ENCODE data around the gene LSM11. TPM values are rescaled to one million over a fixed set of nuclear protein-coding genes. Genes with fewer than 3 reads are reported as not detected.

Gene LSM11
- total RNA-seq, 1 donor from 2014 or later, result 6.9 TPM

- no peak for DNase-seq (ENCODE audit: low read depth in 2 of 2)
Measured at GRCh38 chr5:157767689-157768088, 24.2 kb downstream of the LSM11 start.

GRCh38 chr5:157770665-157771064 is 27.2 kb downstream of the LSM11 start:
- DNase-seq (ENCODE audit: low read depth in 2 of 2), result no peak

GRCh38 chr5:157772127-157772526 is 28.6 kb downstream of the LSM11 start:
- no peak for DNase-seq (ENCODE audit: low read depth in 2 of 2)

- DNase-seq (ENCODE audit: low read depth in 2 of 2), result peak; percentile 15 to 54
Measured at GRCh38 chr5:157778121-157778805, 34.8 kb downstream of the LSM11 start.

GRCh38 chr5:157779221-157779620 is 35.7 kb downstream of the LSM11 start:
- no peak for DNase-seq (ENCODE audit: low read depth in 2 of 2)

GRCh38 chr5:157785801-157786200 is 42.3 kb downstream of the LSM11 start:
- no peak for DNase-seq (ENCODE audit: low read depth in 2 of 2)

- no peak for DNase-seq (ENCODE audit: low read depth in 2 of 2)
Measured at GRCh38 chr5:157793301-157793700, 49.8 kb downstream of the LSM11 start.

GRCh38 chr5:157799578-157799977 is 56.1 kb downstream of the LSM11 start:
- no peak for DNase-seq (ENCODE audit: low read depth in 2 of 2)

GRCh38 chr5:157800137-157800536 is 56.6 kb downstream of the LSM11 start:
- no peak for DNase-seq (ENCODE audit: low read depth in 2 of 2)

- DNase-seq (ENCODE audit: low read depth in 2 of 2), result no peak
Measured at GRCh38 chr5:157802736-157803135, 59.2 kb downstream of the LSM11 start.

GRCh38 chr5:157808043-157808442 is 64.5 kb downstream of the LSM11 start:
- DNase-seq (ENCODE audit: low read depth in 2 of 2), result no peak

Other genes with a start within 250 kb of the LSM11 start
- 35.0 and 48.8 TPM in 2 replicates for gene ADAM19, start 167.9 kb upstream of the LSM11 start, total RNA-seq
- gene SOX30, start 91.3 kb upstream of the LSM11 start, total RNA-seq, result not detected in 2 replicates
- gene C5orf52, start 72.2 kb upstream of the LSM11 start, total RNA-seq, result not detected in 2 replicates
- 9.0 and 9.9 TPM in 2 replicates for gene THG1L, start 12.3 kb upstream of the LSM11 start, total RNA-seq
- gene CLINT1, start 115.4 kb downstream of the LSM11 start, total RNA-seq, result 94.9 and 103 TPM in 2 replicates